Tibial nerve (tissue), 4 donors: Measurements from ENCODE around the gene PLEKHO2.

ENCODE experiments used
- EP300 ChIP-seq, 2 donors: sonication (generic); formaldehyde crosslinking; IDR thresholded peaks; one replicate each; pipeline ENCODE4 v1.6.1; 2017; ENCODE audit warnings: antibody characterized with exemption in 2 of 2, mild to moderate bottlenecking in 1 of 2
- POLR2A ChIP-seq, 2 donors: fragments of 450-650 bp; IDR thresholded peaks; one replicate each; pipeline ENCODE4 v1.6.1; 2017; ENCODE audit warnings: antibody characterized with exemption in 2 of 2, mild to moderate bottlenecking in 2 of 2, moderate library complexity in 2 of 2
- TF ChIP-seq, protein P1 (sequence below), 5 experiments: fragments of 200-600 bp in 3 of 5; fragments of 450-650 bp in 2 of 5; sonication (generic) in 3 of 5; IDR thresholded peaks; one replicate each; pipeline ENCODE4 v1.5.1; 2016 to 2019; ENCODE audit warnings: antibody characterized with exemption in 5 of 5, mild to moderate bottlenecking in 3 of 5, moderate library complexity in 2 of 5

GRCh38 chr15:64810497-64811326 lies 31.0 kb upstream of the PLEKHO2 start:
- TF ChIP-seq POLR2A (IDR thresholded peaks at IDR 0.05) (no peak), EP300 (IDR thresholded peaks at IDR 0.05) (no peak)
- TF ChIP-seq, protein P1, sequence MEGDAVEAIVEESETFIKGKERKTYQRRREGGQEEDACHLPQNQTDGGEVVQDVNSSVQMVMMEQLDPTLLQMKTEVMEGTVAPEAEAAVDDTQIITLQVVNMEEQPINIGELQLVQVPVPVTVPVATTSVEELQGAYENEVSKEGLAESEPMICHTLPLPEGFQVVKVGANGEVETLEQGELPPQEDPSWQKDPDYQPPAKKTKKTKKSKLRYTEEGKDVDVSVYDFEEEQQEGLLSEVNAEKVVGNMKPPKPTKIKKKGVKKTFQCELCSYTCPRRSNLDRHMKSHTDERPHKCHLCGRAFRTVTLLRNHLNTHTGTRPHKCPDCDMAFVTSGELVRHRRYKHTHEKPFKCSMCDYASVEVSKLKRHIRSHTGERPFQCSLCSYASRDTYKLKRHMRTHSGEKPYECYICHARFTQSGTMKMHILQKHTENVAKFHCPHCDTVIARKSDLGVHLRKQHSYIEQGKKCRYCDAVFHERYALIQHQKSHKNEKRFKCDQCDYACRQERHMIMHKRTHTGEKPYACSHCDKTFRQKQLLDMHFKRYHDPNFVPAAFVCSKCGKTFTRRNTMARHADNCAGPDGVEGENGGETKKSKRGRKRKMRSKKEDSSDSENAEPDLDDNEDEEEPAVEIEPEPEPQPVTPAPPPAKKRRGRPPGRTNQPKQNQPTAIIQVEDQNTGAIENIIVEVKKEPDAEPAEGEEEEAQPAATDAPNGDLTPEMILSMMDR (IDR thresholded peaks at IDR 0.05), result no peak
